GM12872 (cell line): ENCODE results near the gene FANCC.

Experiments used
- TF ChIP-seq, protein P1 (sequence below): IDR thresholded peaks from 3 replicates; pipeline ENCODE4 v1.5.1; 2011; ENCODE audit warnings: low read depth, mild to moderate bottlenecking, low read length, moderate library complexity; ENCODE audit not compliant: insufficient read depth

The FANCC gene

DNA sequence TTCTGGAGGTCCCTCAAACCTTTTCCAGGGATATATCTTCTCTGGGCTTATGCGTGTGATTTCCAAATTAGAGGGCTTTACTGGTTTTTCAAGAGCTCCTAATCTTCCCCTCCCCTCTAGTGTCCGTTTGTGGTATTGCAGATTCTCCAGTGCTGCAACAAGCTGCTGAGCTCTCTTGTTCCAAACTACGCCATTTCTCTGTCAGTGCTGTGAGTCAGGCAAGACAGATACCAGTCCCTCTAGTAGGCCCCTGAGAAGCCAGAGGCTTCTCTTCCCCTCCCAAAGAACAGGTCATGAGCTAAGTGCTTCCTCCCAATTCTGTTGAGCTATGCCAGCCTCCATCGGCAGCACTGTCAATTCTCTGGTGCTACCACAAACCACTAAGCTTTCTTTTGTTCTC, 149.5 kb downstream of the FANCC start:
- TF ChIP-seq, protein P1, sequence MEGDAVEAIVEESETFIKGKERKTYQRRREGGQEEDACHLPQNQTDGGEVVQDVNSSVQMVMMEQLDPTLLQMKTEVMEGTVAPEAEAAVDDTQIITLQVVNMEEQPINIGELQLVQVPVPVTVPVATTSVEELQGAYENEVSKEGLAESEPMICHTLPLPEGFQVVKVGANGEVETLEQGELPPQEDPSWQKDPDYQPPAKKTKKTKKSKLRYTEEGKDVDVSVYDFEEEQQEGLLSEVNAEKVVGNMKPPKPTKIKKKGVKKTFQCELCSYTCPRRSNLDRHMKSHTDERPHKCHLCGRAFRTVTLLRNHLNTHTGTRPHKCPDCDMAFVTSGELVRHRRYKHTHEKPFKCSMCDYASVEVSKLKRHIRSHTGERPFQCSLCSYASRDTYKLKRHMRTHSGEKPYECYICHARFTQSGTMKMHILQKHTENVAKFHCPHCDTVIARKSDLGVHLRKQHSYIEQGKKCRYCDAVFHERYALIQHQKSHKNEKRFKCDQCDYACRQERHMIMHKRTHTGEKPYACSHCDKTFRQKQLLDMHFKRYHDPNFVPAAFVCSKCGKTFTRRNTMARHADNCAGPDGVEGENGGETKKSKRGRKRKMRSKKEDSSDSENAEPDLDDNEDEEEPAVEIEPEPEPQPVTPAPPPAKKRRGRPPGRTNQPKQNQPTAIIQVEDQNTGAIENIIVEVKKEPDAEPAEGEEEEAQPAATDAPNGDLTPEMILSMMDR = peak; percentile 93

DNA sequence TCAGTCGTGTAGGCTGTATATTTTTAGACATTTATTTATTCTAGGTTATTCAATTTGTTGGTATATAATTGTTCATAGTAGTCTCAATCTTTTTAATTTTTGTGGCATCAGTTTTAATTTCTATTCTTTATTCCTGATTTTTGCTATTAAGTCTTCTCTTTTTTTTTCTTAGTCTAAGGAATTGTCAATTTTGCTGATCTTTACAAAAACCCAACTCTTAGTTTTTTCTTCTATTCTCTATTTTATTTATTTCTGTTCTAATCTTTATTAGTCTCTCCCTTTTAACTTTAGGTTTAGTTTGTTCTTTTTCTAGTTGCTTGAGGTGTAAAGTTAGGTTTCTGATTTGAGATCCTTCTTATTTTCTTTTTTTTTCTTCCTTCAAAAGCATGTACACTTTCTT, 152.5 kb downstream of the FANCC start:
- TF ChIP-seq, protein P1 = no peak

DNA sequence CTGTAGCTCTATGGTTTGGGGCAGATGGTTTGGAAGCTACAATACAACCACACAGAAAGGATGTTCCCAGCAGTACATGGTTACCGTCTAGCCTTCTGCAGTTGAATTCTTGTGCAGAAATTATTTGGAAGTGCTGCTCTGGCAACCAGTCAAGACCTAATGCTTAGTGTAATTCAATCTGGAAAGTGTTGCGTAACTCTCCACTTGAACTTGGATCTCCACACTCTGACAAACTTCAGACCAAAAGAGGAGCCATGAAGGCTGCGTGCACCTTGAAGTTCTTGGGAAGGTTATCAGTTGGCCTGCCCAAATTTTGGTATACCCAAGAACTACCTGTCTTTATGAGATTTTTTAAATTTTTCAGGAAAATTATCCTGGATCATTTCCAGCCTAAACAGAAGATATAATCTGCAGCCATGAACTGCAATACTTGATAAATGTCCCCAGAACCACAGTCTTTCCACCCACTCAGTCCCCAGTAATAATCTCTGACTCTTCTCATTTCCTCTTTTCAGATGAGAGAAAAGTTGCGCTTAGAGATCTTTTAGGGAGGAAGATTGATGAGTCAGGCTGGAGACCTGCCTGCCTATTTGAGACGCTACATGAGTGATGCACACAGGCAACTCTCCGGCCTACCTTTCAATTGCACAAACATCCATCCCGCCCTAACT, 159.9 kb downstream of the FANCC start:
- TF ChIP-seq, protein P1 = no peak

DNA sequence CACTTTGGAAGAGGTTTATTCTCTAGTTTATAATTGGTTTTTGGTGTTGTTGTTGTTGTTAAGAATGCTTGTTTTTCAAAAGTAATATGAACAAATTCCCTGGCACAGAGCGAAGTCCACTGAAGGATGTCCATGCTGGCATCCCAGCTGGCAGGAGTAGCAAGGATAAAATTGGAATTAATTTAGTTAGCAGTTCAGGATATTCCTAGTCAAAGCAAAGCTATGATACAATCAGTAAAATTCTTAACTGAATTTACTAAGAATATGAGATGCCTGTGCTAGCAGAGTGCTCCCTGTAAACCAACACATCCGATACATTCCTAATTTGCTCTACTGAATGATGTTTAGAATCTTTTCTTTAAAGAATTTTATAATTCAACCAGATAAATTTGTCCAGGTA, 161.4 kb downstream of the FANCC start:
- TF ChIP-seq, protein P1 = no peak

DNA sequence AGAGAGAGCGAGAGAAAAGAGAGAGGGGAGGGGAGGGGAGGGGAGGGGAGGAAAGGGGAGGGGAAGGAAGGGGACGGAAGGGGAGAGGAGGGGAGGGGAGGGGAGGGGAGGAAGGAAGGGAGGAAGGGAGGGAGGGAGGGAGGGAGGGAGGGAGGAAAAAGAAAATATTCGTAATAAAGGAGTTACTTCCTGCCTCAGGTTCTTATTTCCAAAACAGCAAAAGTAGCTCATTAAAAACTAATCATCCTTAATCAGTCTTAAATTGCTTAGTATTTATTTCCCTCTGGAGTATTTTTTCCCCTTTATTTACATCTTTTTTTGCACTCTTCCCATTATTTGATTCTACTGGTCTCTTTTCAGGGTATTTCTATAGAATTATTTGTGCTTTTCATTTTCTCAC, 162.3 kb downstream of the FANCC start:
- TF ChIP-seq, protein P1 = no peak

DNA sequence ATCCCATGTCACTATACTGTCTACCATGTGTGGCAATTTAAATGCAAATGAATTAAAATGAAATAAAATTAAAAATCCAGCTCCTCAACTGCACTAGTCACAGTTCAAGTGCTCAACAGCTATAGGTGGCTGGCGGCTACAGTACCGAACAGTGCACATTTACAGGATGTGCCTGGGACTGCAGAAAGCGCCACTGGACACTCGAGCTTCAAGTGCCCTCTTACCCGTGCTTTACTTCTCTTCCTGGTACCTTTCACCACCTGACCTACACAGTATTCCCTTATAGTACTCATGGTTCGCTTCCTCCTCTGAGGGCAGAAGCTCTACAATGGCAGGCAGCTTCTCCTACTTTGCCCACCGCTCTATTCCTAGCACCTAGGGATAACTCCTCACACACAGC, 166.6 kb downstream of the FANCC start:
- TF ChIP-seq, protein P1 = no peak

DNA sequence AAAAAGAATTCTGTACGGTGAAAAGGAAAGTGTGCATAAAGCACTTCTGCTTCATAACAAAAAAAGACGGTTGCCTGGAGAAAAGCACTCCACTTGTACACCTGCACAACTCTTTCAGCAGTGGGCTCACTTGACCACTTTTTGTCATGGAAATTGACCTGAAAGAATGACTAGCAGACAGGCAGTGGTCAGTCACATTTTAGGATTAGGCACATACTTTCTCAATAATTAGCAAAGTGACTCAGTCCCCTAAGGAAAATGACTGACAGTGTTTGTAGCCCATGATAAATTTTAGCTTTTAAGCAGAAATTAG, 169.3 kb downstream of the FANCC start:
- TF ChIP-seq, protein P1 = no peak
